CMK (cell line): ENCODE data around the gene RABEP1.
"Not testable (repeated sequence)": the region's sequence is repeated elsewhere in the genome, so short reads cannot be mapped to it uniquely, and the experiment has no call there.

Experiments used
- DNase-seq: peaks from one replicate; pipeline ENCODE4 v3.0.0-alpha.2; 2010; ENCODE audit warnings: low read depth

RABEP1 gene

GRCh38 chr17:5422505-5422904, 140.4 kb downstream of the RABEP1 start:
- no peak for DNase-seq

DNA sequence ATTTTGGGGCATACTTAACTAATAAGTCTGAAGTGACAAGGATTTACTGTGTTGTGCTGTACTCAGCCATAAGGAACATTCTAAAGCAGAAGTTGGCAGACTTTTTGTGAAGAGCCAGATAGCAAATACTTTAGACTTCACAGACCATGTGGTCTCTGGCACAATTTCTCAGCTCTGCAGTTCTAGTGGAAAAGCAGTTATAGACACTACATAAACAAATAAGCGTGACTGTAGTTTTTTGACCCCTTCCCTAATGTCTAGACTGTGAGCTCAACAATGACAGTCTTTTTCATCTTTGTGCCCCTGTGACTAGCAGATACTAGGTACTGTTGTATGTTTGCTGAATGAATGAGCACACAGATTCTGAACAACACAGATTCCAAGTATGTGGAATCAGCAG, 142.8 kb downstream of the RABEP1 start:
- DNase-seq = no peak

GRCh38 chr17:5425826-5426225, 143.7 kb downstream of the RABEP1 start:
- DNase-seq = no peak

GRCh38 chr17:5429191-5429887, 147.3 kb downstream of the RABEP1 start:
- no peak for DNase-seq

GRCh38 chr17:5430413-5430999, 148.4 kb downstream of the RABEP1 start:
- DNase-seq = no peak

- DNase-seq = not testable (repeated sequence)
Observed at GRCh38 chr17:5431234-5431633, 149.2 kb downstream of the RABEP1 start.

DNA sequence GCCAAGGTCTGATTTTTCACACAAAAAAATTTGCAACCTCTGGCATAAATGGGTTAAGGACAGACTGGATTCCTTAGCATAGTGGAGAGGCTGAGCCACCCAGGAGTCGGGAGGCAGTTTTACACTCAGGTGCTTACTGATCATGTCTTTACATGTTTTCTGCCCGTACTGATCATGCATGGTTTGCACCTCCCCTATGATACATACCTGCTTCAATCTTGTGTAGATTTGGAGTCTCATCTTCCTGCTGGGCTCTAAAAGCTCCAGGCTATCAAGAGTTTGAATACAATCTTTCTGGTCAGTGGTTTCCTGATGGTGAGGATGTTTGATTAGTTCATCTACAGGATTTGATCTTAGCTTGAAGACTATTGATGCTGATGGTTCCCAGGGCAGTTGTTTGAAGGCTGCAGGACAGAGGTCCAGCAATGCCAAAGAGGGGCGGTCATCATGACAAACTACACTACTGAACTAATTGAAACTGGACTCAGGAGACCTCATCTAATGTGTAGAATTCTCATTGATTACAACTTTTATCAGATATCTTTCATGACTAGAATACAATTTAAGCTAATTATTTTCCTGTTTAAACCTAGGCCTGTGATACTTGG, 150.0 kb downstream of the RABEP1 start:
- DNase-seq = no peak

GRCh38 chr17:5434984-5435383, 152.9 kb downstream of the RABEP1 start:
- DNase-seq = no peak
